Measurements from ENCODE around the gene ACKR4.

ACKR4 gene

GRCh38 chr3:132629928-132630327, 32.9 kb downstream of the ACKR4 start:
- Histone ChIP-seq H3K36me3 (ENCODE audit: insufficient read depth, low read length) (peaks cover 20% of the 10 kb centered on the region), H3K27ac (ENCODE audit: low read depth, low read length, poor library complexity, severe bottlenecking) (no peak overlapping the region), H3K79me2 (ENCODE audit: insufficient read depth, low read length) (no peaks in the 10 kb centered on the region), H3K9me2 (ENCODE audit: low read depth, low read length) (no peaks in the 10 kb centered on the region), H2AFZ (ENCODE audit: low read length) (no peak overlapping the region), H3K9me3 (ENCODE audit: low read length) (no peaks in the 10 kb centered on the region), H3K27me3 (ENCODE audit: insufficient read depth, low read length) (no peaks in the 10 kb centered on the region), H3K4me1 (ENCODE audit: insufficient read depth, low read length, severe bottlenecking) (peaks cover 4% of the 10 kb centered on the region), H3K4me2 (ENCODE audit: low read length) (no peak overlapping the region), H3F3A (ENCODE audit: insufficient read depth, low read length) (no peaks in the 10 kb centered on the region), H4K20me1 (ENCODE audit: insufficient read depth, low read length) (no peaks in the 10 kb centered on the region), H3K9ac (ENCODE audit: low read length) (no peak overlapping the region), H3K4me3 (ENCODE audit: low read depth, low read length, poor library complexity, severe bottlenecking) (no peak overlapping the region)
- TF ChIP-seq CTCF (IDR thresholded peaks at IDR 0.05; ENCODE audit: low read length), result no peak
- no peak for TF ChIP-seq EZH2 (IDR thresholded peaks at IDR 0.05; ENCODE audit: borderline replicate concordance, low read length)

GRCh38 chr3:132630612-132631011, 33.5 kb downstream of the ACKR4 start:
- Histone ChIP-seq H4K20me1 (ENCODE audit: insufficient read depth, low read length) (no peaks in the 10 kb centered on the region), H3K9me2 (ENCODE audit: low read depth, low read length) (no peaks in the 10 kb centered on the region), H3K36me3 (ENCODE audit: insufficient read depth, low read length) (peaks cover 20% of the 10 kb centered on the region), H3K79me2 (ENCODE audit: insufficient read depth, low read length) (no peaks in the 10 kb centered on the region), H3K4me2 (ENCODE audit: low read length) (no peak overlapping the region), H3F3A (ENCODE audit: insufficient read depth, low read length) (no peaks in the 10 kb centered on the region), H3K27me3 (ENCODE audit: insufficient read depth, low read length) (no peaks in the 10 kb centered on the region), H3K9me3 (ENCODE audit: low read length) (no peaks in the 10 kb centered on the region), H3K4me1 (ENCODE audit: insufficient read depth, low read length, severe bottlenecking) (peaks cover 4% of the 10 kb centered on the region), H3K27ac (ENCODE audit: low read depth, low read length, poor library complexity, severe bottlenecking) (no peak overlapping the region), H3K9ac (ENCODE audit: low read length) (no peak overlapping the region), H2AFZ (ENCODE audit: low read length) (no peak overlapping the region), H3K4me3 (ENCODE audit: low read depth, low read length, poor library complexity, severe bottlenecking) (no peak overlapping the region)
- no peak for TF ChIP-seq CTCF (IDR thresholded peaks at IDR 0.05; ENCODE audit: low read length)
- no peak for TF ChIP-seq EZH2 (IDR thresholded peaks at IDR 0.05; ENCODE audit: borderline replicate concordance, low read length)

- no peak overlapping the region for H3K27ac ChIP-seq (ENCODE audit: low read depth, low read length, poor library complexity, severe bottlenecking)
- H4K20me1 ChIP-seq (ENCODE audit: insufficient read depth, low read length), result no peaks in the 10 kb centered on the region
- no peak overlapping the region for H3K4me2 ChIP-seq (ENCODE audit: low read length)
- no peaks in the 10 kb centered on the region for H3F3A ChIP-seq (ENCODE audit: insufficient read depth, low read length)
- peaks cover 4% of the 10 kb centered on the region; the same call in 1 of the 2 replicates for H3K9me2 ChIP-seq (ENCODE audit: low read depth, low read length)
- no peaks in the 10 kb centered on the region for H3K9me3 ChIP-seq (ENCODE audit: low read length)
- H3K36me3 ChIP-seq (ENCODE audit: insufficient read depth, low read length), result peaks cover 22% of the 10 kb centered on the region; the same call in 1 of the 2 replicates
- H3K4me3 ChIP-seq (ENCODE audit: low read depth, low read length, poor library complexity, severe bottlenecking), result no peak overlapping the region
- H2AFZ ChIP-seq (ENCODE audit: low read length), result no peak overlapping the region
- no peak for TF ChIP-seq EZH2 (IDR thresholded peaks at IDR 0.05; ENCODE audit: borderline replicate concordance, low read length)
- TF ChIP-seq CTCF (IDR thresholded peaks at IDR 0.05; ENCODE audit: low read length), result no peak
- no peak overlapping the region for H3K9ac ChIP-seq (ENCODE audit: low read length)
- no peaks in the 10 kb centered on the region for H3K79me2 ChIP-seq (ENCODE audit: insufficient read depth, low read length)
- H3K27me3 ChIP-seq (ENCODE audit: insufficient read depth, low read length), result no peaks in the 10 kb centered on the region
- H3K4me1 ChIP-seq (ENCODE audit: insufficient read depth, low read length, severe bottlenecking), result no peaks in the 10 kb centered on the region
These were observed 38.0 kb downstream of the ACKR4 start for GRCh38 chr3:132635052-132635451.

Measured in OCI-LY1 (cell line).